Choroid plexus epithelial cell (primary cell): ENCODE measurements around the gene ETV3.

Experiments
- DNase-seq: peaks from one replicate; pipeline ENCODE4 v3.0.0-alpha.2; 2010; ENCODE audit warnings: low read depth
- H3K4me3 ChIP-seq: 2 replicates; pipeline ENCODE4 v1.5.1; 2011; ENCODE audit warnings: low read depth, mild to moderate bottlenecking, control low read depth, low read length, moderate library complexity
- TF ChIP-seq, protein P1 (sequence below): conservative IDR thresholded peaks from 2 replicates; pipeline ENCODE4 v1.5.1; 2011; ENCODE audit warnings: low read depth, mild to moderate bottlenecking, control low read depth, inconsistent platforms, low read length, moderate library complexity

The ETV3 gene

DNA sequence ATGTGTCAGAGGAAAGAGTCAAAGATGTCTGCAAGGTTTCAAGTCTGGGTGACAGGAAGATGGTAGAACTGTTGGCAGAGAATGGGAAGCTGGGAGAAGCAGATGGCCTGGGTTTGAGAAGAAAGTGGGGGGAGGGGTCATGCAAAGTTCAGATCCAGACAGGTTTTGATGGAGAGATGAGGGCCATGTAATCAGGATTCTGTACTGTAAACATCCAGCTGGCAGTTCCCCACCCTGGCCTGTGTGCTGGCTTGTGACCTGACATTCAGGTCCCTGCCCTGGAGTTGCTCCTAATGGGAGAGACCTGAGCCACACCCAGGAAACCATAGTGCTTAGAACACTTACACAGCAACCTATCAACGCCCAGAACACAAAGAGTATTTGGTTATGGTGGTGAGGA is 15.6 kb upstream of the ETV3 start:
- DNase-seq = no peak
- TF ChIP-seq, protein P1, sequence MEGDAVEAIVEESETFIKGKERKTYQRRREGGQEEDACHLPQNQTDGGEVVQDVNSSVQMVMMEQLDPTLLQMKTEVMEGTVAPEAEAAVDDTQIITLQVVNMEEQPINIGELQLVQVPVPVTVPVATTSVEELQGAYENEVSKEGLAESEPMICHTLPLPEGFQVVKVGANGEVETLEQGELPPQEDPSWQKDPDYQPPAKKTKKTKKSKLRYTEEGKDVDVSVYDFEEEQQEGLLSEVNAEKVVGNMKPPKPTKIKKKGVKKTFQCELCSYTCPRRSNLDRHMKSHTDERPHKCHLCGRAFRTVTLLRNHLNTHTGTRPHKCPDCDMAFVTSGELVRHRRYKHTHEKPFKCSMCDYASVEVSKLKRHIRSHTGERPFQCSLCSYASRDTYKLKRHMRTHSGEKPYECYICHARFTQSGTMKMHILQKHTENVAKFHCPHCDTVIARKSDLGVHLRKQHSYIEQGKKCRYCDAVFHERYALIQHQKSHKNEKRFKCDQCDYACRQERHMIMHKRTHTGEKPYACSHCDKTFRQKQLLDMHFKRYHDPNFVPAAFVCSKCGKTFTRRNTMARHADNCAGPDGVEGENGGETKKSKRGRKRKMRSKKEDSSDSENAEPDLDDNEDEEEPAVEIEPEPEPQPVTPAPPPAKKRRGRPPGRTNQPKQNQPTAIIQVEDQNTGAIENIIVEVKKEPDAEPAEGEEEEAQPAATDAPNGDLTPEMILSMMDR = no peak
- no peak overlapping the region for H3K4me3 ChIP-seq

- TF ChIP-seq, protein P1 = no peak
- no peak for DNase-seq
- H3K4me3 ChIP-seq = no peak overlapping the region
Measured at GRCh38 chr1:157152510-157152909, 14.3 kb upstream of the ETV3 start.

GRCh38 chr1:157151506-157151905 is 13.3 kb upstream of the ETV3 start:
- no peak for DNase-seq
- TF ChIP-seq, protein P1 = no peak
- no peak overlapping the region for H3K4me3 ChIP-seq

- no peak overlapping the region for H3K4me3 ChIP-seq
- no peak for DNase-seq
- TF ChIP-seq, protein P1 = no peak
Measured at GRCh38 chr1:157151073-157151472, 12.9 kb upstream of the ETV3 start.

DNA sequence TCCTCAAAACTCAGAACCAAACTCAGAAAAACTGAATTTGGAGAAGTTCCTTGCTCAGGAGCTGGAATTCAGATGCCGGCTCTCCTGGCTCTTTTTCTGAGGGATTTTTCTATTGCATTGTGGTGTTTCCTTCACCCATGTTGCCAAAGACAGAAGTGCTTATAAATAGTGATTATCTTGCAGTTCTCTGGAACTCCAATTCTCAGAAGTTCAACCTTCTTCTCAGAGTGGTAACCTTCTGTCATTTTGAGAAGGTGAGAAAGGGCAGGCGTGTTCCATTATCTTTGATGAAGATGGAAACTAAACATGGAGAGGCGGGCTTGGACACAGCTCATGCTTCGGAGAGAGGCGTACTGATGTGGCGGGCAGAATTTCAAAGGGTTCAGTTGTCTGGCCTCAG is 12.4 kb upstream of the ETV3 start:
- no peak overlapping the region for H3K4me3 ChIP-seq
- TF ChIP-seq, protein P1 = no peak
- DNase-seq = no peak

- DNase-seq = peak; percentile 76
- TF ChIP-seq, protein P1 = no peak
- no peak overlapping the region for H3K4me3 ChIP-seq
Measured at GRCh38 chr1:157147906-157148700, 9.9 kb upstream of the ETV3 start.

- no peak for DNase-seq
Measured at GRCh38 chr1:157147037-157147436, 8.8 kb upstream of the ETV3 start.

More at GRCh38 chr1:157147037-157147436, 8.8 kb upstream of the ETV3 start:
- TF ChIP-seq, protein P1 = no peak
- no peak overlapping the region for H3K4me3 ChIP-seq
